GM18498 (cell line): ENCODE results near the gene SLC8B1.

Experiments used
- ATAC-seq: cut with Tn5 transposase; IDR thresholded peaks from one replicate; pipeline ENCODE4 v1.9.1; 2021; ENCODE audit warnings: mild to moderate bottlenecking, moderate library complexity; ENCODE audit not compliant: unreplicated experiment

Gene SLC8B1

DNA sequence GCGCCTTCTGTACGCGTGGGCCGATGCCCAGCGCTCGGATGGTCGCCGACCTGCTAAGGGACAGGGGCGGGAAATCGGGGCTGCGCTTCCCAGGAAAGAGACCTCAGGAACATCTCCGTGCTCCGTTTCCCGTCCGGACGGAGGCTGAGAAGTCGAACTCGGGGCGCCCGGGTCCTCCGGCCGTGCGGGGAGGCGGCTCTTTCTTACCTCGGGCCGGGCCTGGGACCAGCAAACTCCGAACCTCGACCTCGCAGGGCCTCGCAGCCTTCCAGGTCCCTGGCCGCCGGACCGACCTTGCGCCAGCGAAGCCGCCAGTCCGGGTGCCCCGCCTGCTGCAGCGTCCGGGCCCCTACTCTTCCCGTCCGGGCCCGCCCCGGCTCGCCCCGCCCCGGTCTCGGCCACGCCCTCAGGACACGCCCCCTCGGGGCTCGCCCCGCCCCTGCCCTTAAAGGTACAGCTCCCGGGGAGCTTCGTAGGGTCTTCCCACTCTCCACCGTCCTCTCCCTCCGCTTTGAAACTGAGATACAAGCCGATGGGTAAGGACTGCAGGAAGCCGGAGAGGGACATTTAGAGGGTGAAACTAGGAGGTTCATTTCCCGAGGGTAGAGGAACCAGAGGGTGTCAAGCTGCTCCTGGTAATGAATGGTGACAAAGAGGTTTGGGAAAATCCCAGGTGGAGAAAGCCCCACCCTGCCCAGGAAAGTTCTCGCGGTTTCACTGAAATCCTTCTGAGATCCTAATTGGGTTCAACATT, at the start of gene SLC8B1:
SLC8B1 (minus strand) TSS at position 324 of the 754 bp plus-strand sequence. CDS start 2,231 bp downstream, outside the sequence.
- ATAC-seq: peak; percentile 99

DNA sequence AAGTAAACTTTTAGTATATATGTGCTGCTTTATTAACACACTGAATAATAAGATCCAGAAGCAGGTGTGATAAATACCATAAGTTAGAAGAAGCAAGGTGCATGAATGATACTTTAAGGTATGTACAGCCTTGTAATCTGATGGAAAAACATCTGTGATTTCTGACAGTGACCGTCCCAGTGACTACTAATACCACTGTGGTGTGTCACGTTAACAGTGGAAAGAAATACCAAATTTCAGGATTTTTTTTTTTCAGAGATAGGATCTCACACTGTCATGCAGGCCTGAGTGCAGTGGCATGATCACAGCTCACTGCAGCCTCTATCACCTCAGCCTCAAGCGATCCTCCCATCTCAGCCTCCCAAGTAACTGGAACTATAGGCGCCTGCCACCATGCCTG, 47.3 kb upstream of the SLC8B1 start:
- no peak for ATAC-seq

DNA sequence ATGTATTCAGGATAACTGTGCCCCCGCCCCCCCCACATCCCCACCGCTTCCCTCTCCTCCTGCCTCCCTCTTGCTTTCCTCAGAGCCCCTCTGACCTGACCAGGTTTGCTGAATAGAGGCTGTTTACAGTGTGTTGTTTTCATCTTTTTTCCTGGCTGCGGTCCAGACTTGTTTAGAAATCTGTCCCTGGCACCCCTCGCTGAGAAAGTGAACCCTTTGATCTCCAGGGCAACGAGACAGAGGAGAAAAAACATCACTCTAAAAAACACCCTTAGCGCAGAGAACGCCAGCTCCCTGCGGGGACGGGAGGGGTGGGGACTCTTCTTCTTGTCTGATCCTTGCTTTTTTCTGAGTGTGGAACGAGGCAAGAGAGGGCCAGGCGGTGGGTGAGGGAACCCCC, 46.3 kb upstream of the SLC8B1 start:
- ATAC-seq: no peak

DNA sequence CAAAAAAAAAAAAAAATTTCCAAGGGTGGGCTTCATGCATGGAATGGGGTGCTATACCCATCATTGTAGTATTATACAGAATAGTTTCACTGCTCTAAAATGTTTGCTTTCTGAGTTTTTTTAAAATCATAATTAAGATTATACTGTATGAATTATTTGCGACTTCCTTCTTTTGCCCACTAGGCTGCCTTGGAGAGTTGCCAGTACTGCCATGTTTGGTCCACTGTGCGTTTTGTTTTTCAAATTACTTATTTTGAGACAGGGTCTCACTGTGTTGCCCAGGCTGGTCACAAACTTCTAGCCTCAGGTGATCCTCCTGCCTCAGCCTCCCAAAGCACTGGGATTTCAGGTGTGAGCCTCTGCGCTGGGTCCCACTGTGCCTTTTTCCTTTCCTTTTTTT, 43.4 kb upstream of the SLC8B1 start:
- no peak for ATAC-seq

DNA sequence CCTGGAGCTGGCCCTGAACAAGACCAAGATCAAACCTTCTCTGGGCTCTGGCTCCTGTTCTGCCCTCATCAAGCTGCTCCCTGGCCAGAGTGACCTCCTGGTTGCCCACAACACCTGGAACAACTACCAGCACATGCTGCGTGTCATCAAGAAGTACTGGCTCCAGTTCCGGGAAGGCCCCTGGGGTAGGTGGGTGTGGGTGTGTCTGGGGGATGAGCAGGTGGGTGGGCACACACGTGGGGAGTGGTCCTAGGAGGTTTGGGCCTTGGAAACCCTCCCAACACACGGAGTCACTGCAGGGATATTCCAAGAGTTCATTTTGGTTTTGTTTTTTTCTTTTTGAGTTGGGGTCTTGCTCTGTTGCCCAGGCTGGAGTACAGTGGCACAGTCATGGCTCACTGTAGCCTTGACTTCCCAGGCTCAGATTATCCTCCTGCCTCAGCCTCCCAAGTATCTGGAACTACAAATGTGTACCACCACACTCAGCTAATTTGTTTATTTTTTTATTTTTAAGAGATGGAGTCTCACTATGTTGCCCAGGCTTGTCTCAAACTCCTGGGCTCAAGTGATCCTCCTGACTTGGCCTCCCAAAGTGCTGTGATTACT, 40.0 kb upstream of the SLC8B1 start:
- ATAC-seq: no peak

DNA sequence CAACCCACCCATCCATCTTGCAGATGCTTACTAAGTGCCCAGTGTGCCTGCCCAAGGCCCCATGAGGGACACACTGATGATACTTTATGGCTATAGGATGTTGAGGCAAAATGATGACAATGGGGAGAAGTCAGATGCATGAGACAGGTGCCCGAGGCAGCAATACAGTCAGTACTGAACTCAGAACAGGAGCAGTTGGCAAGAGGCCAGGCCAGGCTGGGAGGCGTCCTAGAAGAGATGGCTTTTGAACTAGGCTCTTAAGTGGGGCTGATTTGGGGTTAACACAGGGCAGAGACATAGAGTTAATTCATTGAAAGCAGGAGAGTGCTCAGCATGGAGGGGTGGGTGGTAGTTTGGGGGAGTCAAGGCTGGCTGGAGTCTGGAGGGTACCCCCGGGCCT, 39.1 kb upstream of the SLC8B1 start:
- ATAC-seq: no peak

DNA sequence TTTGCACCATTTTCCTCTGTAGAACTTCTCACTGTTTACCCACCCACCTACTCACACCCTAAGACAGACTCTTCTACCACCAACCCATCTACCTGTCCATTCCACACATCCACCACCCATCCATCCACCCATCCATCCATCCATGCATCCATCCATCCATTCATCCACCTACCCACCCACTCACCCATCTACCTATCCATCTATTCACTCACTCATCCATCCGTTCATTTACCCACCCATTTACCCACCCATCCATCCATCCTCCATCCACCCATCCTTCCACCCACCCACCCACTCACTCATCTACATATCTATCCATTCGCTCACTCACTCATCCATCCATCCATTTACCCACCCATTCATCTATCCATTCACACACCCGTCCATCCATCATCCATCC, 38.5 kb upstream of the SLC8B1 start:
- ATAC-seq: no peak

DNA sequence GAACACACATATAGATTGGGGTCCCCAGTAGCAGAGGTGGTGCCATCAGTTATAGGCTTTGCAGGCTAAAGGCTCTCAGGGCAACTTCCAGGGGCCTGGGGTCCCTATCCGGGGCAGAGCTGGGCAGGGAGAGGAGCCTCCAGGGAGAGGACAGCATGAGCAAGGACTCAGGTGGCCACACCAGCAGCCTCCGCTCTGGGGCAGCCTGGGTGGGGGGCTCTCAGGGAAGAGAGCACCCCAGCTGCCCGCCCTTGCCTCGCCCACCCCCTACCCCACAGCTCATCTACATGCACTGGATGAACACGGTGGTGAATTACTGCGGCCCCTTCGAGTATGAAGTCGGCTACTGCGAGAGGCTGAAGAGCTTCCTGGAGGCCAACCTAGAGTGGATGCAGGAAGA, 37.5 kb upstream of the SLC8B1 start:
- no peak for ATAC-seq

DNA sequence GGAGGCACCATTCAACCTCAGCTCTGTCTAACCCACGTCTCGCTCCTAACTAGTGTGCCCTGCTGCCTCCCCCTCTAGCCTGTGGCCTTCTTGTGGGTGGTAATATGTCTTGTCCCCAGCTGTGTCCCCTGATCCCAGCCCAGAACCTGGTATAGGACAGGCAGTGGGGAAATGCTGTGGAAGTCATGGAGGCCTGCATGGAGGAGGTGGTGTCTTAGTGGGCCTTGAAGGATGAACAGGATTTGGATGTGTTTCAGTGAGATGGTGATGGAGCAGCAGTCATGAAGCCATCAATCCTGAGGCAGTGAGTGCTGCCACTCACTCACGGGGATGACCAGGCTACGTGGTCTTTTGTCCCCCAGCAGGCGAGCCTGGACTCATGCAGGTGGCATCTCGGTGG, 36.9 kb upstream of the SLC8B1 start:
- no peak for ATAC-seq

DNA sequence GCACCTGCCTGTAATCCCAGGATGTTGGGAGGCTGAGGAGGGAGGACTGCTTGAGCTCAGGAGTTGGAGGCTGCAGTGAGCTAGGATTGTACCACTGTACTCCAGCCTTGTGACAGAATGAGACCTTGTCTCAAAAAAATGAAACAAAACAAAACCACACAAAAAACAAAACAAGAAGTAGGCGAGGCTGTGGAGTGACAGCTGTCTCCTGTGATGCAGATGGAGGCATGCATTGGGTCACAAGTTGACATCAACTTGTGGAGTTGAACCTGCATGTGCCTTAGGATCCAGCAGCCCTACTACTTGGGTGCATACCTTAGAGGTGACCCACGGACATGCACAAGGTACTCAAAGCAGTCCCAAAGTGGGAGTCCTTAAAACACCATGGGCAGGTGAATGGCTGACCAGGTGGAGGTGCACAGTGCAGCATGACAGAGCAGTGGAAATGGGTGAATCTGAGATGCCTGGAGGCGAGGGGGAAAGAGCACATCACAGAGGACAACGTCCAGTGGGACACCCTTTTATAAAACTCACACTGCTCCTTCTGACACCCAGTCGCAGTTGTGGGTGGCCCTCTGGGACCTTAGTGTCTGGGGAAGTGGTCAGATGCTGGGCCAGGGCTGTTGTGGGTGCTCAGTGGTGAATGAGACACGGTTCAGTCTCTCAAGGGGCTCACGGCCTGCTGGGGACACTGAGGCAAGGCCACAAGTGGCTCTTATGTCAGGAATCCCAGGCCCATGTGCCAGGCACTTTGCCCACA, 36.2 kb upstream of the SLC8B1 start:
- no peak for ATAC-seq

DNA sequence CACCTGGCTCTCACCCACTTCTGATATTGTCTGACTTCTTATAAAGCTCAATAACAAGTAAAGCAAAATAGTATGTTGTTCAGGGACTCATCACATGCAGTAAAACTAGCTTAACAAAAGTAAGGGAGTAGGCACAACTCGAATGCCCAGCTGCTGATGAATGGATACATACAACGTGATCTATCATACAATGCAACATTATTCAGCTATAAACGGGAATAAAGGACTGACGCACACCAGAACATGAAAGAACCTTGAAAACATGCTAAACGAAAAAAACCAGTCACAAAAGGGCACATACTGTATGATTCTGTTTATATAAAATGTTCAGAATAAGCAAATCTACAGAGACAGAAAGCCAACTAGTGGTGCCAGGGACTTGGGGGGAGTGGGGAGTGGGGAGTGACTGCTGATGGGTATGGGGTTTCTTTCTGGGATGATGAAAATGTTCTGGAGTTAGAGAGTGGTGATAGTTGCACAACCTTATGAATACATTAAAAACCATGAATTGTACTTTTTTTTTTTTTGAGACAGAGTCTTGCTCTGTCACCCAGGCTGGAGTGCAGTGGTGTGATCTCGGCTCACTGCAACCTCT, 34.6 kb upstream of the SLC8B1 start:
- no peak for ATAC-seq

DNA sequence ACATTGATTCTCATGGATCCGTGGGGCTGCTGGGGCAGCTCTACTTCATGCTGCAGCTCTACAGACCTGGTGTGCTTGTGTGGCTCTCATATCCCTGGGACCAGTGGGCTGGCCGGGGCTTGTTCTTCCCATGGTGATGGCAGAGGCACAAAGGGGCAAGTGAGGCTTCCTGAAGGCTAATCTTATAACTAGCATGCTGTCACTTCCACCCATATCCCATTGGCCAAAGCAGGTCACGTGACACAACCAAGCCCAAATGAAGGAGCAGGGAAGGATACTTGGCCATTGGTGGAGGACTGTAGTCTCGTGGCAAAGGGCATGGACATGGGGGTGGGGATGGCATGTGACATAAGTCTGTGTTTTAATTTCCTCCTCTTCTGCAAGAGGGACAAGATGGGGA, 33.4 kb upstream of the SLC8B1 start:
- ATAC-seq: no peak

DNA sequence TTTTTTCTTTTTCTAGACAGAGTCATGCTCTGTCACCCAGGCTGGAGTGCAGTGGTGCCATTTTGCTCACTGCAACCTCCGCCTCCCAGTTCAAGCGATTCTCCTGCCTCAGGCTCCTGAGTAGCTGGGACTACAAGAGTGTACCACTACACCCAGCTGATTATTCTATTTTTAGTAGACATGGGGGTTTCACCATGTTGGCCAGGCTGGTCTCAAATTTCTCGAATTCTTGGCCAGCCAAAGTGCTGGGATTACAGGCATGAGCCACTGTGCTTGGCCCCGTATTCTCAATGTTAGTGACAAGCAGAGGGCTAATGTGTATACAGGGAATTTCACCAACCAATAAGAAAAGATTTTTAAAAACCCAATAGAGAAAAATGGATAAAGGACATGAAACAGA, 31.9 kb upstream of the SLC8B1 start:
- no peak for ATAC-seq

DNA sequence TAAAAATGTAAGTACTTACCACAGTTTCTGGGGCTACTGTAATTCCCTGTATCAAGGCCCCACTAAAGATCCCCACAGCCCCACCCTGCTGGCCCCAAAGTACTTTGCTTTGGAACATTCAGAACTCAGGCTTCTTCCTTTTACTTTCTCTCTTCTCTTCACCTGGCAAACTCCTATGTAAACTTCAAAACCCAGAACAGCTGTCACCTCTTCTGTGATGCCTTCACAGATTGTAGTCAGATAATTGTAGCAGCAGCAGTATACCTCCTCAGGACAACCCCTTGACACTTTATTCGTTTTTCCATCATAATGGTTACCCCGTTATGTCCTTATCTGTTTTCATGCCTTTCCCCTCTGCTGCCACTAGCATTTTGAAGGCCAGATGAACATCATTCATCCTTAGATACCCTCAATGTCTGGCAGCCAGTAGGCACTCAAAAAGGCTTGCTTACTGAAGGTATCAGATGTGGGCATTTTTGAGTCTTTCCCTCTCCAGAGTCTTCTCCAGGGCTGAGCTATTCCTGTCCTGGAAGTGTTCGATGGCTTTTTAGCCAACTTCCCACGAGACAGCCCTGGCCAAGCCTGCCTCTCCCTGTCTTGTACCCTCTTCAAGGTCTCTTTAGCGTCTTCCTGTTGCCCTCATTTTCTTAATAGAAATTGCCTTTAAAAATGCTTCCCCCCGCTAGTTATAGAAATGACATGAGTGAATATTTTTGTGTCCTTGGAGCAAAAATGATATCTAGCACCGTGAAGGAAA, 30.9 kb upstream of the SLC8B1 start:
- no peak for ATAC-seq

DNA sequence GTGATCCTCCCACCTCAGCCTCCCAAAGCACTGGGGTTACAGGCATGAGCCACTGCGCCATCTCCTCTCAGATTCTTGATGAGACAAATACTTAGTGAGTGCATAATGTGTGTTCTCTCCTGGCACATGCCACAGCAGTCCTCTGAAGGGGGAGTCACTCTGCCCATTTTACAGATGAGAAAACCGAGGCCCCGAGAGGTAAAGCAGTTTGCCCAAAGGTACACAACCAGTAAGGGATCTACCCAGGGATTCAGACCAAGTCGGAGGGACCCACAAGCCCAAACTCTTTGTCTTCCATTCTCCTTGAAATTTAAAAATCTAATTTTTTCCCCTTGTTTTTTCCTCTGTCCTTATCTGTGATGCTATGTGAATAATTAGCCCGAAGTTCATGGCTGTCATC, 29.8 kb upstream of the SLC8B1 start:
- no peak for ATAC-seq

DNA sequence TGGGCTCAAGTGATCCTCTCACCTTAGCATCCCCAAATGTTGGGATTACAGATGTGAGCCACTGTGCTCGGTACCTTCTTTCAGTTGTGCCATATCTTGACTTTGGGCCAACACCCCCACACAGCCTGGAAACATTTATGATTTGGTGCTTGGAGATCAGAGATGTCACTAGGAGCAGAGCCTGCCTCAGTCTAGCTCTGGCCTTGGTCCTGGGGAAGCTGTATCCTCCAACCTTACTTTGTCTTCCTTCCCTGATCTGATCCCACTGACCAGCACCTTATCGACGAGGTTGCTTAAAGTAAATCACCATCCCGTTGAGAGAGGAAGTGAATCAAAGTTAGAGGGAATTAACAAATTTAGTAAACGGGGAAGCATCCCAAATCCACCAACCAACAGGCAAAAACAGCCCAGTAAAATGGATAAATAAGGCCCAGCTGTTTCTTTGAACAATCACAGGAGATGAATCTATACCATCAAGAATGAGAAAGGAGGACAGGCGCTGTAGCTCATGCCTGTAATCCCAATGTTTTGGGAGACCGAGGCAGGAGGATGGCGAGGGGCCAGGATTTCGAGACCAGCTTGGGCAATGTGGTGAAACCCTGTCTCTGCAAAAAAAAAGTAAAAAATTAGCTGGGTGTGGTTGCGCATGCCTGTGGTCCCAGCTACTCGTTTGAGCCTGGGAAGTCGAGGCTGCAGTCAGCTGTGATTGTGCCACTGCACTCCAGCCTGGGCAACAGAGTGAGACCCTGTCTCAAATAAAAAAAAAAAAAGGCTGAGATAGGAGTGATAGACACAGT, 26.9 kb upstream of the SLC8B1 start:
- ATAC-seq: no peak

DNA sequence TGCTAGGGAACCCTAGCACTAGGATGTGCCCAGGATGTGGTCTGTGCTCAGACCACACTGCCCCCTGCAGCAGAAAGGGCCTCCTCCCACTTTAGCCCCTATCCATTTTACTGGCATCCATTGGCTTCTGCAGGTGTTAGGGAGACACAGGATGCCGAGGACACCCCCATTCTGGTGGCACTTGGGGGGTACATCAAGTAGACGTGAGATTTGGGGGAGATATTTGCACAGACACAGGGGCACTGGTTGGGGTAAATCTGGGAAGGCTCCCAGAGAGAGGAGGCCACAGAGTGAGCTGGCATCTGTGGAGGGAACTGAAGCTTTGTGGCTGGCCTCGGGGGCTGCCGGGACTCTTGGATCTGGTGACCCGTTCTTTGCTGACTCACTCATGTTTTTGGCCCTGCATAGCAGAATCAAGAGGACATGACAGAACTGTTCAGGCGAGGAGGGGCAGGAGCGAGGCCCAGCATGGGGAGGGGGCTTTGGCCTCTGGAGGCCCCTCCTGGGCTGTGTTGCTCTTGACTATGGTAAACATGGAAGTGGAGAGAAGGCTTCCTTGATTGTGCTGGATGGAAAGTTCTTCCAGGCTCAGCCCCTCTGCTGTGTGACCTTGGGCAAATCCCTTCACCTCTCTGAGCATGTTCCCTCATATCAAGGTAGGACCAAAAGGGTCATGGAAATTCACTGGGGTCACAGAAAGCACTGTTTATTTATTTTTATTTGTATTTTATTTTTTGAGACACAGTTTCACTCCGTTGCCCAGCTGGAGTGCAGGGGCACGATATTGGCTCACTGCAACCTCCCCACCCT, 25.2 kb upstream of the SLC8B1 start:
- ATAC-seq: no peak

DNA sequence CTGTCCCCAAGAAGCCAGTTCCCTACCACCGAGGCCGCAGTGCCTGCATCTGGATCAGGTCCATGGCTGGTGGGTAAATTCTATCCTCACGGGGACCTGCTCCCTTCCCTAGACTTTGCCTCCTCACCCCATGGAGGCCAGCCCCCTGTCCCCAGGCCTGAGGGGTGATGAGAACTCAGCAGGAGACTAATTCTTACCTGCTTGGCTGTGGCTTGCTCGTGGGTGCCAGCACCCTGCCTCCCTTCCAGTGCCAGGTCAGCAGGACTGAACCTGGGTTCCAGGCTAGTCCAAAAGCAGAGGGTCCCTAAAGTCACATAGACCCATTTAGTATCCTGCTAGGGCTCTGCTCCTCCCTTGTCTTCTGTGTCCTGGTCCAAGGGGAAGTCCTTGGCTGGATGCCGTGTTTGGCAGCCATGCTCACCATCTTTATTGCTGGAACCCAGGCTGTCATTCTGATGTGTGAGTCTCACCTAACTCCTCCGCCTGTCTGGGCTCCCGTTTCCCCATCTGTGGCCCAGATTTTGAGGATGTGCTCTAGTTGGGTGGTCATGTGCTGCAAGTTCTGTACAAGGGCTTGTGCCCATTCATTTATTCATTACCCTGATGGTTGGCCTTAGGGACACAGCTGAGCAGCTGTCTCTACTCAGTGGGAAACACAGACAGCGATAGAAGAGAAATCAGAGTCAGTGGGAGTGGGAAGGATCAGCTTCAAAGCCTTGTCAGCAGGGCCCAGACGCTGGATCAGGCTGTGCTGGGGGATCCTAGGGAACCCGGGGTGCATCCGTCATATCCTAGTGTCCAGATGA, 24.4 kb upstream of the SLC8B1 start:
- ATAC-seq: no peak
